Heart left ventricle (tissue), 13 donors: ENCODE data around the gene CDC34.

ENCODE experiments used
- CTCF ChIP-seq, 12 donors: fragments of 200-600 bp; sonication (generic) in 4 of 12; IDR thresholded peaks; one replicate each; pipeline versions ENCODE4 v1.5.0 to v1.8.0; 2018 to 2022; ENCODE audit warnings: antibody characterized with exemption in 12 of 12, mild to moderate bottlenecking in 5 of 12
- POLR2A ChIP-seq, 2 donors: fragments of 450-650 bp; IDR thresholded peaks; one replicate each; pipeline ENCODE4 v1.6.1; 2017; ENCODE audit warnings: antibody characterized with exemption in 2 of 2, mild to moderate bottlenecking in 2 of 2, moderate library complexity in 2 of 2
- donor health status: ischemic (EF 13 %, LVEDD 7.1; RV severe dilation, severe dysfunction).
- donor health status: DM: no; HTN: yes; CAD: no.
- donor health status: DM: no; HTN: no; CAD: no.
- donor health status: ischemic (EF 25% LVEDD 6.9; RV normal size, moderate dysfunction).
- donor health status: ischemic (EF 25% LVEDD 5.7; RV mildly dilated, moderate dysfunction).
- donor health status: ischemic (EF 35%, LVEDD 5.7; RV mildly dilated, moderate dysfunction).
- donor health status: nonischemic (EF 11% LVEDD 7.7; RV severe dilation, severe dysfunction).
- donor health status: DM: yes; HTN: yes; CAD: no.
- donor health status: PGD.
- donor health status: ischemic (EF 29% LVEDD 5.4; RV normal size, mild dysfunction).
- donor health status: nonischemic (EF 23%, LVEDD 6.1; RV moderate dilation, normal function).

- TF ChIP-seq CTCF (IDR thresholded peaks at IDR 0.05) (no peak), POLR2A (IDR thresholded peaks at IDR 0.05) (no peak)
Observed at GRCh38 chr19:498977-499623, 32.5 kb upstream of the CDC34 start.
